Measurements from ENCODE around the gene LTB. TPM values are rescaled to one million over a fixed set of nuclear protein-coding genes. Genes with fewer than 3 reads are reported as not detected.

Gene LTB
- total RNA-seq, 4 donors from 2014 or later, result not detected

DNA sequence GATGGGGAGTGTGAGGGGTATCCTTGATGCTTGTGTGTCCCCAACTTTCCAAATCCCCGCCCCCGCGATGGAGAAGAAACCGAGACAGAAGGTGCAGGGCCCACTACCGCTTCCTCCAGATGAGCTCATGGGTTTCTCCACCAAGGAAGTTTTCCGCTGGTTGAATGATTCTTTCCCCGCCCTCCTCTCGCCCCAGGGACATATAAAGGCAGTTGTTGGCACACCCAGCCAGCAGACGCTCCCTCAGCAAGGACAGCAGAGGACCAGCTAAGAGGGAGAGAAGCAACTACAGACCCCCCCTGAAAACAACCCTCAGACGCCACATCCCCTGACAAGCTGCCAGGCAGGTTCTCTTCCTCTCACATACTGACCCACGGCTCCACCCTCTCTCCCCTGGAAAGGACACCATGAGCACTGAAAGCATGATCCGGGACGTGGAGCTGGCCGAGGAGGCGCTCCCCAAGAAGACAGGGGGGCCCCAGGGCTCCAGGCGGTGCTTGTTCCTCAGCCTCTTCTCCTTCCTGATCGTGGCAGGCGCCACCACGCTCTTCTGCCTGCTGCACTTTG is 6.8 kb downstream of the LTB start, which contains the start of gene TNF:
Gene TNF (plus strand): TSS at position 231 of the 567 bp plus-strand sequence. CDS start 177 bp downstream, at position 408.
- Histone ChIP-seq H3K27ac (no peak within 1 kb of the TSS), H3K4me3 (peak within 1 kb of the TSS; percentile 39), H3K36me3 (no peaks in the 10 kb centered on the region), H3K9me3 (no peaks in the 10 kb centered on the region), H3K27me3 (peaks cover 3% of the 10 kb centered on the region), H3K4me1 (peaks cover 7% of the 10 kb centered on the region)
- 17% methylated on average over 19 of the region's 19 CpGs for WGBS
- DNase-seq (ENCODE audit: low spot score in 2 of 2), result no peak
- TF ChIP-seq POLR2A (IDR thresholded peaks at IDR 0.05) (peak in 1 of 2 donors; percentile 37), EP300 (IDR thresholded peaks at IDR 0.05) (no peak), POLR2AphosphoS5 (IDR thresholded peaks at IDR 0.05) (no peak)
- TF ChIP-seq, protein P1, sequence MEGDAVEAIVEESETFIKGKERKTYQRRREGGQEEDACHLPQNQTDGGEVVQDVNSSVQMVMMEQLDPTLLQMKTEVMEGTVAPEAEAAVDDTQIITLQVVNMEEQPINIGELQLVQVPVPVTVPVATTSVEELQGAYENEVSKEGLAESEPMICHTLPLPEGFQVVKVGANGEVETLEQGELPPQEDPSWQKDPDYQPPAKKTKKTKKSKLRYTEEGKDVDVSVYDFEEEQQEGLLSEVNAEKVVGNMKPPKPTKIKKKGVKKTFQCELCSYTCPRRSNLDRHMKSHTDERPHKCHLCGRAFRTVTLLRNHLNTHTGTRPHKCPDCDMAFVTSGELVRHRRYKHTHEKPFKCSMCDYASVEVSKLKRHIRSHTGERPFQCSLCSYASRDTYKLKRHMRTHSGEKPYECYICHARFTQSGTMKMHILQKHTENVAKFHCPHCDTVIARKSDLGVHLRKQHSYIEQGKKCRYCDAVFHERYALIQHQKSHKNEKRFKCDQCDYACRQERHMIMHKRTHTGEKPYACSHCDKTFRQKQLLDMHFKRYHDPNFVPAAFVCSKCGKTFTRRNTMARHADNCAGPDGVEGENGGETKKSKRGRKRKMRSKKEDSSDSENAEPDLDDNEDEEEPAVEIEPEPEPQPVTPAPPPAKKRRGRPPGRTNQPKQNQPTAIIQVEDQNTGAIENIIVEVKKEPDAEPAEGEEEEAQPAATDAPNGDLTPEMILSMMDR (IDR thresholded peaks at IDR 0.05), result no peak

DNA sequence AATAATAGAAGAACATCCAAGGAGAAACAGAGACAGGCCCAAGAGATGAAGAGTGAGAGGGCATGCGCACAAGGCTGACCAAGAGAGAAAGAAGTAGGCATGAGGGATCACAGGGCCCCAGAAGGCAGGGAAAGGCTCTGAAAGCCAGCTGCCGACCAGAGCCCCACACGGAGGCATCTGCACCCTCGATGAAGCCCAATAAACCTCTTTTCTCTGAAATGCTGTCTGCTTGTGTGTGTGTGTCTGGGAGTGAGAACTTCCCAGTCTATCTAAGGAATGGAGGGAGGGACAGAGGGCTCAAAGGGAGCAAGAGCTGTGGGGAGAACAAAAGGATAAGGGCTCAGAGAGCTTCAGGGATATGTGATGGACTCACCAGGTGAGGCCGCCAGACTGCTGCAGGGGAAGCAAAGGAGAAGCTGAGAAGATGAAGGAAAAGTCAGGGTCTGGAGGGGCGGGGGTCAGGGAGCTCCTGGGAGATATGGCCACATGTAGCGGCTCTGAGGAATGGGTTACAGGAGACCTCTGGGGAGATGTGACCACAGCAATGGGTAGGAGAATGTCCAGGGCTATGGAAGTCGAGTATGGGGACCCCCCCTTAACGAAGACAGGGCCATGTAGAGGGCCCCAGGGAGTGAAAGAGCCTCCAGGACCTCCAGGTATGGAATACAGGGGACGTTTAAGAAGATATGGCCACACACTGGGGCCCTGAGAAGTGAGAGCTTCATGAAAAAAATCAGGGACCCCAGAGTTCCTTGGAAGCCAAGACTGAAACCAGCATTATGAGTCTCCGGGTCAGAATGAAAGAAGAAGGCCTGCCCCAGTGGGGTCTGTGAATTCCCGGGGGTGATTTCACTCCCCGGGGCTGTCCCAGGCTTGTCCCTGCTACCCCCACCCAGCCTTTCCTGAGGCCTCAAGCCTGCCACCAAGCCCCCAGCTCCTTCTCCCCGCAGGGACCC is 7.8 kb downstream of the LTB start:
- Histone ChIP-seq H3K36me3 (no peaks in the 10 kb centered on the region), H3K27ac (no peak overlapping the region), H3K4me1 (peaks cover 7% of the 10 kb centered on the region), H3K4me3 (no peak overlapping the region), H3K9me3 (no peaks in the 10 kb centered on the region), H3K27me3 (peaks cover 3% of the 10 kb centered on the region)
- TF ChIP-seq, protein P1 (IDR thresholded peaks at IDR 0.05), result no peak
- TF ChIP-seq POLR2AphosphoS5 (IDR thresholded peaks at IDR 0.05) (no peak), EP300 (IDR thresholded peaks at IDR 0.05) (no peak), POLR2A (IDR thresholded peaks at IDR 0.05) (no peak)
- WGBS, result 83% methylated on average over 14 of the region's 14 CpGs
- DNase-seq (ENCODE audit: low spot score in 2 of 2), result no peak

DNA sequence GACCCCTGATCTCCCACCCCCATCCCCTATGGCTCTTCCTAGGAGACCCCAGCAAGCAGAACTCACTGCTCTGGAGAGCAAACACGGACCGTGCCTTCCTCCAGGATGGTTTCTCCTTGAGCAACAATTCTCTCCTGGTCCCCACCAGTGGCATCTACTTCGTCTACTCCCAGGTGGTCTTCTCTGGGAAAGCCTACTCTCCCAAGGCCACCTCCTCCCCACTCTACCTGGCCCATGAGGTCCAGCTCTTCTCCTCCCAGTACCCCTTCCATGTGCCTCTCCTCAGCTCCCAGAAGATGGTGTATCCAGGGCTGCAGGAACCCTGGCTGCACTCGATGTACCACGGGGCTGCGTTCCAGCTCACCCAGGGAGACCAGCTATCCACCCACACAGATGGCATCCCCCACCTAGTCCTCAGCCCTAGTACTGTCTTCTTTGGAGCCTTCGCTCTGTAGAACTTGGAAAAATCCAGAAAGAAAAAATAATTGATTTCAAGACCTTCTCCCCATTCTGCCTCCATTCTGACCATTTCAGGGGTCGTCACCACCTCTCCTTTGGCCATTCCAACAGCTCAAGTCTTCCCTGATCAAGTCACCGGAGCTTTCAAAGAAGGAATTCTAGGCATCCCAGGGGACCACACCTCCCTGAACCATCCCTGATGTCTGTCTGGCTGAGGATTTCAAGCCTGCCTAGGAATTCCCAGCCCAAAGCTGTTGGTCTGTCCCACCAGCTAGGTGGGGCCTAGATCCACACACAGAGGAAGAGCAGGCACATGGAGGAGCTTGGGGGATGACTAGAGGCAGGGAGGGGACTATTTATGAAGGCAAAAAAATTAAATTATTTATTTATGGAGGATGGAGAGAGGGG is 8.8 kb downstream of the LTB start:
- Histone ChIP-seq H3K27ac (no peak overlapping the region), H3K4me3 (no peak overlapping the region), H3K4me1 (peaks cover 7% of the 10 kb centered on the region), H3K9me3 (no peaks in the 10 kb centered on the region), H3K36me3 (no peaks in the 10 kb centered on the region), H3K27me3 (peaks cover 3% of the 10 kb centered on the region)
- TF ChIP-seq, protein P1 (IDR thresholded peaks at IDR 0.05), result no peak
- TF ChIP-seq POLR2AphosphoS5 (IDR thresholded peaks at IDR 0.05), result no peak
- no peak for TF ChIP-seq POLR2A (IDR thresholded peaks at IDR 0.05)
- TF ChIP-seq EP300 (IDR thresholded peaks at IDR 0.05), result no peak
- 80% methylated on average over 9 of the region's 9 CpGs for WGBS
- no peak for DNase-seq (ENCODE audit: low spot score in 2 of 2)

DNA sequence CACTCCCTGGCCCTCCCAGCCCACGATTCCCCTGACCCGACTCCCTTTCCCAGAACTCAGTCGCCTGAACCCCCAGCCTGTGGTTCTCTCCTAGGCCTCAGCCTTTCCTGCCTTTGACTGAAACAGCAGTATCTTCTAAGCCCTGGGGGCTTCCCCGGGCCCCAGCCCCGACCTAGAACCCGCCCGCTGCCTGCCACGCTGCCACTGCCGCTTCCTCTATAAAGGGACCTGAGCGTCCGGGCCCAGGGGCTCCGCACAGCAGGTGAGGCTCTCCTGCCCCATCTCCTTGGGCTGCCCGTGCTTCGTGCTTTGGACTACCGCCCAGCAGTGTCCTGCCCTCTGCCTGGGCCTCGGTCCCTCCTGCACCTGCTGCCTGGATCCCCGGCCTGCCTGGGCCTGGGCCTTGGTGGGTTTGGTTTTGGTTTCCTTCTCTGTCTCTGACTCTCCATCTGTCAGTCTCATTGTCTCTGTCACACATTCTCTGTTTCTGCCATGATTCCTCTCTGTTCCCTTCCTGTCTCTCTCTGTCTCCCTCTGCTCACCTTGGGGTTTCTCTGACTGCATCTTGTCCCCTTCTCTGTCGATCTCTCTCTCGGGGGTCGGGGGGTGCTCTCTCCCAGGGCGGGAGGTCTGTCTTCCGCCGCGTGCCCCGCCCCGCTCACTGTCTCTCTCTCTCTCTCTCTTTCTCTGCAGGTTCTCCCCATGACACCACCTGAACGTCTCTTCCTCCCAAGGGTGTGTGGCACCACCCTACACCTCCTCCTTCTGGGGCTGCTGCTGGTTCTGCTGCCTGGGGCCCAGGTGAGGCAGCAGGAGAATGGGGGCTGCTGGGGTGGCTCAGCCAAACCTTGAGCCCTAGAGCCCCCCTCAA is 9.9 kb downstream of the LTB start, which contains the start of gene LTA:
Gene LTA (plus strand): TSS at position 249 of the 871 bp plus-strand sequence. CDS start 454 bp downstream, at position 703.
- no peak within 1 kb of the TSS for H3K4me3 ChIP-seq

More for the DNA sequence above, 9.9 kb downstream of the LTB start, which contains the start of gene LTA:
- Histone ChIP-seq H3K27me3 (peaks cover 3% of the 10 kb centered on the region), H3K27ac (no peak within 1 kb of the TSS), H3K9me3 (no peaks in the 10 kb centered on the region), H3K36me3 (no peaks in the 10 kb centered on the region), H3K4me1 (peaks cover 11% of the 10 kb centered on the region)
- WGBS, result 81% methylated on average over 27 of the region's 27 CpGs
- no peak for TF ChIP-seq POLR2A (IDR thresholded peaks at IDR 0.05)
- TF ChIP-seq, protein P1 (IDR thresholded peaks at IDR 0.05), result no peak
- TF ChIP-seq POLR2AphosphoS5 (IDR thresholded peaks at IDR 0.05), result no peak
- TF ChIP-seq EP300 (IDR thresholded peaks at IDR 0.05), result no peak
- no peak for DNase-seq (ENCODE audit: low spot score in 2 of 2)
